ENCODE measurements around the gene LILRB3. TPM values are rescaled to one million over a fixed set of nuclear protein-coding genes. Genes with fewer than 3 reads are reported as not detected.

LILRB3 gene
- polyA plus RNA-seq, 1 donor (not counting 4 experiments of a cell fraction or from before 2014, with no cell fraction given), result not detected

- Histone ChIP-seq H4K20me1 (ENCODE audit: control insufficient read depth, extremely low read depth, insufficient read depth, low read length) (peaks cover 59% of the 10 kb centered on the region), H3K79me2 (ENCODE audit: control insufficient read depth, insufficient read depth, low read length) (peaks cover 62% of the 10 kb centered on the region), H3K9ac (ENCODE audit: control insufficient read depth, extremely low read depth, insufficient read depth, low read length) (peak overlapping the region; percentile 94), H3K27ac (ENCODE audit: control insufficient read depth, insufficient read depth, low read length) (peak overlapping the region; percentile 94), H3K4me2 (ENCODE audit: control insufficient read depth, extremely low read depth, insufficient read depth, low read depth, low read length) (peak overlapping the region; percentile 98), H3K27me3 (ENCODE audit: control insufficient read depth, extremely low read depth, insufficient read depth, low read length) (no peaks in the 10 kb centered on the region), H3K9me3 (ENCODE audit: control insufficient read depth, low read depth, low read length) (no peaks in the 10 kb centered on the region), H3K9me1 (ENCODE audit: control insufficient read depth, extremely low read depth, insufficient read depth, low read length) (peaks cover 2% of the 10 kb centered on the region), H3K36me3 (ENCODE audit: control insufficient read depth in 2 of 2, extremely low read depth in 1 of 2, insufficient read depth in 2 of 2, low read length in 2 of 2) (peaks cover 36 to 53% of the 10 kb centered on the region in 2 experiments), H3K4me1 (ENCODE audit: control insufficient read depth, extremely low read depth, insufficient read depth, low read length) (peaks cover 29% of the 10 kb centered on the region), H2AFZ (ENCODE audit: control insufficient read depth, low read length) (no peak overlapping the region), H3K4me3 (ENCODE audit: control insufficient read depth in 2 of 3, extremely low read depth in 1 of 3, insufficient read depth in 2 of 3, low read depth in 1 of 3, low read length in 3 of 3) (peak overlapping the region; percentile 70 to 92 (median 92))
- FAIRE-seq (no peak), DNase-seq (ENCODE audit: low read depth, low spot score) (no peak)
- dilution Hi-C loops (cut with MboI; ENCODE audit: extremely low pct_ligation_motif_present, low sequenced_read_pairs), result no loop called here
- TF ChIP-seq EZH2 (IDR thresholded peaks at IDR 0.05; ENCODE audit: low read length) (no peak), CTCF (optimal IDR thresholded peaks at IDR 0.05 in 1 of 3, IDR thresholded peaks at IDR 0.05 in 1 of 3, conservative IDR thresholded peaks at IDR 0.05 in 1 of 3; ENCODE audit: extremely low read depth in 1 of 3, insufficient read depth in 2 of 3, low read length in 3 of 3) (no peak)
Measured at GRCh38 chr19:54201980-54202379, 20.8 kb downstream of the LILRB3 start.

GRCh38 chr19:54201172-54201701 lies 21.6 kb downstream of the LILRB3 start:
- peak overlapping the region; percentile 94 for H3K27ac ChIP-seq (ENCODE audit: control insufficient read depth, insufficient read depth, low read length)
- H3K9ac ChIP-seq (ENCODE audit: control insufficient read depth, extremely low read depth, insufficient read depth, low read length), result peak overlapping the region; percentile 94
- H3K4me3 ChIP-seq (ENCODE audit: control insufficient read depth in 2 of 3, extremely low read depth in 1 of 3, insufficient read depth in 2 of 3, low read depth in 1 of 3, low read length in 3 of 3), result peak overlapping the region; percentile 70 to 92 (median 92)
- peaks cover 56% of the 10 kb centered on the region for H3K79me2 ChIP-seq (ENCODE audit: control insufficient read depth, insufficient read depth, low read length)
- no peaks in the 10 kb centered on the region for H3K27me3 ChIP-seq (ENCODE audit: control insufficient read depth, extremely low read depth, insufficient read depth, low read length)
- FAIRE-seq, result no peak
- no peaks in the 10 kb centered on the region for H3K9me3 ChIP-seq (ENCODE audit: control insufficient read depth, low read depth, low read length)
- H2AFZ ChIP-seq (ENCODE audit: control insufficient read depth, low read length), result no peak overlapping the region
- peaks cover 29 to 46% of the 10 kb centered on the region in 2 experiments for H3K36me3 ChIP-seq (ENCODE audit: control insufficient read depth in 2 of 2, extremely low read depth in 1 of 2, insufficient read depth in 2 of 2, low read length in 2 of 2)
- DNase-seq (ENCODE audit: low read depth, low spot score), result no peak
- peaks cover 2% of the 10 kb centered on the region for H3K9me1 ChIP-seq (ENCODE audit: control insufficient read depth, extremely low read depth, insufficient read depth, low read length)
- peaks cover 33% of the 10 kb centered on the region for H3K4me1 ChIP-seq (ENCODE audit: control insufficient read depth, extremely low read depth, insufficient read depth, low read length)
- H4K20me1 ChIP-seq (ENCODE audit: control insufficient read depth, extremely low read depth, insufficient read depth, low read length), result peaks cover 52% of the 10 kb centered on the region
- peak overlapping the region; percentile 98 for H3K4me2 ChIP-seq (ENCODE audit: control insufficient read depth, extremely low read depth, insufficient read depth, low read depth, low read length)
- dilution Hi-C loops (cut with MboI; ENCODE audit: extremely low pct_ligation_motif_present, low sequenced_read_pairs), result no loop called here
- TF ChIP-seq CTCF (optimal IDR thresholded peaks at IDR 0.05 in 1 of 3, IDR thresholded peaks at IDR 0.05 in 1 of 3, conservative IDR thresholded peaks at IDR 0.05 in 1 of 3; ENCODE audit: extremely low read depth in 1 of 3, insufficient read depth in 2 of 3, low read length in 3 of 3) (no peak), EZH2 (IDR thresholded peaks at IDR 0.05; ENCODE audit: low read length) (no peak)
